Esophagus muscularis mucosa (tissue), 3 donors: Measurements from ENCODE around the gene BCL7A.

Source experiments
- CTCF ChIP-seq, 3 experiments: fragments of 200-600 bp in 2 of 3; fragments of 450-650 bp in 1 of 3; sonication (generic) in 2 of 3; IDR thresholded peaks; one replicate each; pipeline ENCODE4 v1.5.1; 2017 to 2019; ENCODE audit warnings: antibody characterized with exemption in 3 of 3, mild to moderate bottlenecking in 2 of 3, moderate library complexity in 1 of 3
- POLR2A ChIP-seq: fragments of 450-650 bp; IDR thresholded peaks from one replicate; pipeline ENCODE4 v1.6.1; 2017; ENCODE audit warnings: antibody characterized with exemption, moderate library complexity, mild to moderate bottlenecking, low read depth

DNA sequence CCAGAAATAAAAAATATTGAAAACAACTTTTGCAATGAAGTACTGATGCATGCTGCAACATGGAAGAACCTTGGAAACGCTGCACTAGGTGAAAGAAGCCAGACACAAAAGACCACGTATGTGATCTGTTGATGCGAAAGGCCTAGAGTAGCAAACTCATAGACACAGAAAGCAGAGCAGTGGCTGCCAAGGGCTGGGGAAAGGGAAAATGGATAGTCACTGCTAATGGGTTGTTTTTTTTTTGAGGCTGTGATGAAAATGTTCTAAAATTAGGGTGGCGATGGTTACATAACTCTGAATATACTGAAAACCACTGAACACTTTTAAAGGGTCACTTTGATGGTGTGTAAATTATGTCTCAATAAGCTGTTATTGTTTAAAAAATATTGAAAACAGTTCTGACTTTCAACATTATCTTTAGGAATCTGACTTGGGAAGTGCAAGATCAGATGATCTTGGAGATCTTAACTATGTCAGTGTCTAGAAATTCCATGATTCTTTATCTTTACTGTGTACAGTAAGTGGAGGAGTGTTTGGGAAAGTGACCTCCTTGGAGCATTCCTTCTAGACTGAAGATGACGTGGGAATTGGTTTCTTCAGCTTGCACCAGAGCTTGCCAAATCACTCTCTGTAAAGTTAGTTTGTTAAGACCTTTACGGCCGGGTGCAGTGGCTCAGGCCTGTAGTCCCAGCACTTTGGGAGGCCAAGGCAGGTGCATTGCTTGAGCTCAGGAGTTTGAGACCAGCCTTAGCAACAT is 69.3 kb downstream of the BCL7A start:
- TF ChIP-seq CTCF (IDR thresholded peaks at IDR 0.05) = no peak
- TF ChIP-seq POLR2A = no peak
